ENCODE data around the gene UQCC3. TPM values are rescaled to one million over a fixed set of nuclear protein-coding genes. Genes with fewer than 3 reads are reported as not detected.

Gene UQCC3
- total RNA-seq, 1 experiment from 2014 or later = 23.9 TPM

DNA sequence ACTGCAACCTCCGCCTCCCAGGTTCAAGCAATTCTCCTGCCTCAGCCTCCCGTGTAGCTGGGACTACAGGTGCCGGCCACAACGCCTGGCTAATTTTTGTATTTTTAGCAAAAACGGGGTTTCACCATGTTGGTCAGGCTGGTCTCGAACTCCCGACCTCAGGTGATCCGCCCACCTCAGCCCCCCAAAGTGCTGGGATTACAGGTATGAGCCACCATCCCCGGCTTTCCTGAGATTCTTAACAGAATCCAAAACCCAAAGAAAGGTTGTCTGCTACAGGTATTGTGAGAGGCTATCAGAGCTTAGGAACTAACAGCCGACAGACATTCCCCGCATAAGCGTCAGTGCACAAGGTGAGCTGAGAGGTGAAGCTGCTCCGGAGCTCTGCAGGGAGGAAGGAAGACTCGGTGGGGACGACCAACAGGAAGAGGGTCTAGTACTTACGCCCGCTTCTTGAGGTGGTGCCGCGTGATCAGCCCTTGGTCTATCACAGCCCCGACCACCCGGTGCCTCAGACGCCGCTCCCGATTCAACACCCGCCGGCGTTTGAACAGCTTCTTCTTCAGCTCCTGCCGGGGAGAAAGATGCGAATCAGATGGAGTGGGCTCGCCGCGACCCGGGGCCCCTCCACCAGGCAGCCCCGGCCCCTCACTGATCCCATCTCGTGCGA is 6.9 kb upstream of the UQCC3 start:
- BruUV-seq (replicated peaks) = TSS peak; percentile 53

DNA sequence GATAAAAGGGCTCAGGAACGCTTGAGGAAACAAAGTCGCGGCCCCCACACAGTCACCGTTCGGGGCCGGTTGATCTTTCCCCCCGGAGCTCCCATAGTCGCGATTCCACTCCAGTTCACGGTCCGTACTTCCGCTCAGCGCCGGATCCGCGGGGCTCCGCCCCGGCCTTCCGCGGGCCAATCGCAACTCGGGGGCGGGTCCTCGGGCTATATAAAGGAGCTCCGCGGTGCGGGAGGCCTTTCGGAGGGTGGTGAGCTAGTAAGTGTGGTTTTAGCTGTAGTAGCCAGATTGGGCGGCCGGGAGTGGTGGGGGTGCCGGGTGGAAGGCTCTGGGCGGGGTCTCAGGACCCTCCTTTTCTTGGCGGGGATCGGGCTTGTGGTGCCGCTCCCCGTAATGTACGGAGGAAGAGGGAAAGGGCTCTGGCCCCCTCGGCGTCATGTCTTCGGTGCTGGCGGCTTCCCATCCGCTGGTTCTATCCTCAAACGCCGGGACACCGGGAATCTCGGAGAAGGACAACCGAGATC is 6.3 kb upstream of the UQCC3 start, which contains the start of the genes C11orf98 and CSKMT:
C11orf98 (minus strand) TSS at position 136 of the 524 bp plus-strand sequence; CDS start at position 95, 41 bp downstream.
CSKMT (plus strand) TSS at position 238 of the 524 bp plus-strand sequence. CDS start 568 bp downstream, outside the sequence.
- Histone ChIP-seq H3K9me3 (no peaks in the 10 kb centered on the region), H3K4me3 (ENCODE audit: low read depth, low read length) (peak within 1 kb of the TSS; percentile 50), H3K27me3 (replicated peaks; ENCODE audit: control insufficient read depth, insufficient read depth, low read length) (no peaks in the 10 kb centered on the region), H3K4me1 (peaks cover 15% of the 10 kb centered on the region), H3K36me3 (ENCODE audit: control insufficient read depth, insufficient read depth, low read length) (peaks cover 7% of the 10 kb centered on the region)
- H3K4me1 Mint-ChIP-seq (ENCODE audit: low read depth, unreplicated experiment) = peaks cover 5% of the 10 kb centered on the region
- ChIA-PET POLR2A (interaction anchor here (0.6 to 2.1 kb wide), 38 partner anchors 9 to 1207 kb away, joined by 3 to 56 read pairs (median 6); partner anchors contain the start of genes AHNAK, B3GAT3, EEF1G and GANAB), CTCF (interaction anchor here (0.8 to 2.1 kb wide), 11 partner anchors 12 to 121 kb away, joined by 3 to 12 read pairs (median 5); partner anchors contain the start of genes B3GAT3, EEF1G, INTS5 and TAF6L)
- peak within 1 kb of the TSS; percentile 97 for H3K27ac Mint-ChIP-seq (ENCODE audit: unreplicated experiment)
- H3K36me3 Mint-ChIP-seq (ENCODE audit: insufficient read depth, unreplicated experiment) = peaks cover 79% of the 10 kb centered on the region
- no peaks in the 10 kb centered on the region for H3K27me3 Mint-ChIP-seq (ENCODE audit: insufficient read depth, unreplicated experiment)
- H3K4me3 Mint-ChIP-seq (ENCODE audit: unreplicated experiment) = peak within 1 kb of the TSS; percentile 99
- peak; percentile 95 to 99 for DNase-seq
- BruUV-seq (replicated peaks) = TSS peak; percentile 85
- no peaks in the 10 kb centered on the region for H3K9me3 Mint-ChIP-seq (ENCODE audit: unreplicated experiment)
- TF ChIP-seq, protein P1, sequence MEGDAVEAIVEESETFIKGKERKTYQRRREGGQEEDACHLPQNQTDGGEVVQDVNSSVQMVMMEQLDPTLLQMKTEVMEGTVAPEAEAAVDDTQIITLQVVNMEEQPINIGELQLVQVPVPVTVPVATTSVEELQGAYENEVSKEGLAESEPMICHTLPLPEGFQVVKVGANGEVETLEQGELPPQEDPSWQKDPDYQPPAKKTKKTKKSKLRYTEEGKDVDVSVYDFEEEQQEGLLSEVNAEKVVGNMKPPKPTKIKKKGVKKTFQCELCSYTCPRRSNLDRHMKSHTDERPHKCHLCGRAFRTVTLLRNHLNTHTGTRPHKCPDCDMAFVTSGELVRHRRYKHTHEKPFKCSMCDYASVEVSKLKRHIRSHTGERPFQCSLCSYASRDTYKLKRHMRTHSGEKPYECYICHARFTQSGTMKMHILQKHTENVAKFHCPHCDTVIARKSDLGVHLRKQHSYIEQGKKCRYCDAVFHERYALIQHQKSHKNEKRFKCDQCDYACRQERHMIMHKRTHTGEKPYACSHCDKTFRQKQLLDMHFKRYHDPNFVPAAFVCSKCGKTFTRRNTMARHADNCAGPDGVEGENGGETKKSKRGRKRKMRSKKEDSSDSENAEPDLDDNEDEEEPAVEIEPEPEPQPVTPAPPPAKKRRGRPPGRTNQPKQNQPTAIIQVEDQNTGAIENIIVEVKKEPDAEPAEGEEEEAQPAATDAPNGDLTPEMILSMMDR (IDR thresholded peaks at IDR 0.05; ENCODE audit: insufficient read depth in 1 of 2, low read depth in 1 of 2, low read length in 1 of 2, severe bottlenecking in 1 of 2, unreplicated experiment in 1 of 2) = no peak
- intact Hi-C loops (cut with micrococcal nuclease; ENCODE audit: unreplicated experiment) = loop anchor here (2.0 kb wide), 2 partner anchors 18 to 42 kb away; partner anchors contain the start of gene GANAB

More for the DNA sequence above, 6.9 kb upstream of the UQCC3 start:
- peaks cover 4% of the 10 kb centered on the region for H3K4me1 Mint-ChIP-seq (ENCODE audit: low read depth, unreplicated experiment)
- peak; percentile 71 to 75 for DNase-seq
- H3K4me1 ChIP-seq = peaks cover 9% of the 10 kb centered on the region
- no peaks in the 10 kb centered on the region for H3K27me3 Mint-ChIP-seq (ENCODE audit: insufficient read depth, unreplicated experiment)
- CTCF ChIA-PET = interaction anchor here (0.8 to 2.1 kb wide), 11 partner anchors 11 to 122 kb away, joined by 3 to 12 read pairs (median 5); partner anchors contain the start of genes B3GAT3, EEF1G, INTS5 and TAF6L
- H3K27ac Mint-ChIP-seq (ENCODE audit: unreplicated experiment) = peak overlapping the region; percentile 97
- H3K9me3 ChIP-seq = no peaks in the 10 kb centered on the region
- intact Hi-C loops (cut with micrococcal nuclease; ENCODE audit: unreplicated experiment) = loop anchor here (1.0 to 2.0 kb wide), 3 partner anchors 11 to 42 kb away; partner anchors contain the start of genes GANAB and INTS5
- POLR2A ChIA-PET = interaction anchor here (0.6 to 2.1 kb wide), 32 partner anchors 8 to 238 kb away, joined by 3 to 56 read pairs (median 6); partner anchors contain the start of genes B3GAT3, EEF1G, GANAB and HNRNPUL2
- peaks cover 78% of the 10 kb centered on the region for H3K36me3 Mint-ChIP-seq (ENCODE audit: insufficient read depth, unreplicated experiment)
- no peaks in the 10 kb centered on the region for H3K27me3 ChIP-seq (replicated peaks; ENCODE audit: control insufficient read depth, insufficient read depth, low read length)
- H3K36me3 ChIP-seq (ENCODE audit: control insufficient read depth, insufficient read depth, low read length) = peaks cover 7% of the 10 kb centered on the region
- H3K9me3 Mint-ChIP-seq (ENCODE audit: unreplicated experiment) = no peaks in the 10 kb centered on the region
- TF ChIP-seq, protein P1 (IDR thresholded peaks at IDR 0.05; ENCODE audit: insufficient read depth in 1 of 2, low read depth in 1 of 2, low read length in 1 of 2, severe bottlenecking in 1 of 2, unreplicated experiment in 1 of 2) = no peak
- H3K4me3 ChIP-seq (ENCODE audit: low read depth, low read length) = peak overlapping the region; percentile 50
- H3K4me3 Mint-ChIP-seq (ENCODE audit: unreplicated experiment) = peak overlapping the region; percentile 99
